HepG2 (cell line): ENCODE data around the gene IQCE. TPM values are rescaled to one million over a fixed set of nuclear protein-coding genes. Genes with fewer than 3 reads are reported as not detected.

Experiments
- ATF1 ChIP-seq: IDR thresholded peaks from 2 replicates; pipeline ENCODE4 v1.6.1; 2016; ENCODE audit warnings: mild to moderate bottlenecking, control low read depth
- EP300 ChIP-seq, 3 experiments: sonication (generic) in 1 of 3; formaldehyde crosslinking in 1 of 3; IDR thresholded peaks; 2 replicates each; pipeline versions ENCODE4 v1.5.1 to v1.6.1; 2011 to 2020; ENCODE audit warnings: low read depth in 2 of 3, low read length in 2 of 3, borderline replicate concordance in 1 of 3, improper control_type of control experiment in 1 of 3, mild to moderate bottlenecking in 1 of 3, missing genetic modification reagents in 1 of 3, moderate library complexity in 1 of 3
- HCFC1 ChIP-seq: fragments of 150-350 bp; IDR thresholded peaks from 2 replicates; pipeline ENCODE4 v1.6.1; 2014; ENCODE audit warnings: low read depth, low read length
- JDP2 ChIP-seq: sonication (generic); formaldehyde crosslinking; IDR thresholded peaks from 2 replicates; pipeline ENCODE4 v1.8.1; 2022; ENCODE audit warnings: missing genetic modification reagents, borderline replicate concordance
- KLF16 ChIP-seq, 2 experiments: sonication (generic) in 1 of 2; formaldehyde crosslinking in 1 of 2; IDR thresholded peaks; 2 replicates each; pipeline versions ENCODE4 v1.6.1 to v1.8.0; 2016 to 2023; ENCODE audit warnings: missing genetic modification reagents in 2 of 2, missing compliant biosample characterization in 1 of 2
- MBD4 ChIP-seq: IDR thresholded peaks from 2 replicates; pipeline ENCODE4 v1.6.1; 2012; ENCODE audit warnings: low read length, inconsistent platforms, borderline replicate concordance
- MXD4 ChIP-seq: IDR thresholded peaks from 2 replicates; pipeline ENCODE4 v1.6.1; 2016; ENCODE audit warnings: mild to moderate bottlenecking, missing biosample characterization, missing genetic modification reagents
- NFE2L1 ChIP-seq: sonication (generic); formaldehyde crosslinking; IDR thresholded peaks from 2 replicates; pipeline ENCODE4 v1.4.0; 2020; ENCODE audit warnings: missing genetic modification reagents, mild to moderate bottlenecking, borderline replicate concordance
- NR2F6 ChIP-seq, 2 experiments: IDR thresholded peaks; 2 replicates each; pipeline ENCODE4 v1.6.1; 2016; ENCODE audit warnings: antibody characterized with exemption in 1 of 2, mild to moderate bottlenecking in 1 of 2
- ZBTB20 ChIP-seq: sonication (generic); formaldehyde crosslinking; IDR thresholded peaks from 2 replicates; pipeline ENCODE4 v1.8.1; 2023; ENCODE audit warnings: missing genetic modification reagents, low read depth, mild to moderate bottlenecking, borderline replicate concordance
- ZMYM2 ChIP-seq: sonication (generic); formaldehyde crosslinking; IDR thresholded peaks from 2 replicates; pipeline ENCODE4 v1.8.0; 2022; ENCODE audit warnings: mild to moderate bottlenecking, missing genetic modification reagents
- ZNF10 ChIP-seq: sonication (generic); formaldehyde crosslinking; IDR thresholded peaks from 2 replicates; pipeline ENCODE4 v1.4.0; 2020; ENCODE audit warnings: mild to moderate bottlenecking, low read depth, missing genetic modification reagents, borderline replicate concordance
- ZNF12 ChIP-seq: sonication (generic); formaldehyde crosslinking; IDR thresholded peaks from 2 replicates; pipeline ENCODE4 v1.5.0; 2020; ENCODE audit warnings: missing genetic modification reagents
- ZNF260 ChIP-seq: sonication (generic); formaldehyde crosslinking; IDR thresholded peaks from 2 replicates; pipeline ENCODE4 v1.4.0; 2020; ENCODE audit warnings: missing genetic modification reagents, low read depth, mild to moderate bottlenecking, borderline replicate concordance
- ZNF280D ChIP-seq: sonication (generic); formaldehyde crosslinking; IDR thresholded peaks from 2 replicates; pipeline ENCODE4 v1.5.1; 2020; ENCODE audit warnings: mild to moderate bottlenecking, missing genetic modification reagents
- ZNF788 ChIP-seq: sonication (generic); formaldehyde crosslinking; IDR thresholded peaks from 2 replicates; pipeline ENCODE4 v1.5.0; 2020; ENCODE audit warnings: mild to moderate bottlenecking, missing genetic modification reagents, borderline replicate concordance
- ZNF850 ChIP-seq: sonication (generic); formaldehyde crosslinking; conservative IDR thresholded peaks from 2 replicates; pipeline ENCODE4 v1.9.0; 2021; ENCODE audit warnings: mild to moderate bottlenecking, missing genetic modification reagents
- polyA plus RNA-seq, 8 experiments: library from polyadenylated mRNA; depleted of rRNA in 3 of 8; stranded (reverse) in 7 of 8; unstranded in 1 of 8; fragments of >200 nt; fragmentation: Illumina TruSeq in 4 of 8; extraction: Trizol in 4 of 8; gene quantifications; 2 replicates each; pipeline versions ENCODE4 v1.2.1 to v1.2.3, GENCODE V29; 2011 to 2016; ENCODE audit warnings: low read depth in 4 of 8, missing spikeins in 1 of 8, mixed read lengths in 1 of 8; ENCODE audit not compliant: insufficient read depth in 1 of 8
- total RNA-seq, 5 experiments: library from RNA; depleted of rRNA; stranded (reverse); fragments of >200 nt; fragmentation: Illumina TruSeq; extraction: Trizol; gene quantifications; 2 replicates each; pipeline ENCODE4 v1.2.3, GENCODE V29; 2016; ENCODE audit warnings: low read depth in 1 of 5
- TF ChIP-seq, protein P1 (sequence below): sonication (generic); formaldehyde crosslinking; IDR thresholded peaks from 2 replicates; pipeline ENCODE4 v1.8.1; 2023; ENCODE audit warnings: mild to moderate bottlenecking, missing genetic modification reagents, borderline replicate concordance
- TF ChIP-seq, protein P2 (sequence below): sonication (generic); formaldehyde crosslinking; IDR thresholded peaks from 2 replicates; pipeline ENCODE4 v1.4.0; 2020; ENCODE audit warnings: mild to moderate bottlenecking, missing genetic modification reagents, borderline replicate concordance

IQCE gene
- total and polyA plus RNA-seq, 2 of the 13 experiments (the other 11 are each of a cell fraction or from before 2014, with no cell fraction given): 1.5 to 2.5 TPM

DNA sequence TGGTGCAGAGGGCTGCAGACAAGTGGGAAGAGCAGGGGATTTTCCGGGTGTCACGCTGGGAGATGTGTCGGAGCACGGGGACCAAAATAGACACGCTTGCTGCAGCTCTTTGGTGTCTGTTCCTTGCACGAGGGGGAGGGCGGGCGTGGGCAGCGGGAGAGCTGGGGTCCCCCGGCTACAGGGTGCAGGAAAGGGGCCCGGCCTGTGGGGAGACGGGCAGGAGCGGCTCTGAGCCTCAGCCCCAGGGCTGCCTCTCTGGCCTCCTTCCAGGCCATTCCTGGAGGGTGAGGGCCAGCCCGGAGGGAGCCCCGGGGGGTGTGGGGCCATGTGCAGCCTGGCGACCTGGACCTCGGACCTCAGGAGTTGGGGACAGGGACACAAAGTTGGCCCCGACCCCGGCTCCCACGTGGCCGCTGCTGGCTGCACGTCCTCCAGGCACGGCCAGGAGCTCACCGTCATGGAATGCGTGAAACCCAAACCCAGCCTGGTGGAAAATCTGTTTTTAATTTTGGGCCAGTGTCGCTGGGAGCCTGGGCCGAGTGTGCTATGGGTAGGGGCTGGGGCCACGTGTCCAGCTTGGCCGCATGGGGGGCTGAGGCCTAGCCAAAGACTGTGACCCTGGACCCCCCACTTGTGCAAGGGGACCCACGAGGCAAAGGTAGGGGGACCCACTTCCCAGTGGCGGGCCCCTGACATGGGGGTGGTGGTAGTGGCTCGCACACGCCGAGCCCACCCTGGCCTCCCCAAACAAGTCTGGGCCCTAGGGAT, 79.6 kb downstream of the IQCE start (continued):
- TF ChIP-seq MXD4 (CRISPR knock-in tag) (peak; percentile 95), ZNF850 (CRISPR knock-in tag) (peak; percentile 63), ZBTB20 (CRISPR knock-in tag) (peak; percentile 94; the same call in 1 of the 2 replicates), HCFC1 (no peak), ZNF788 (CRISPR knock-in tag) (peak; percentile 89; the same call in 1 of the 2 replicates), ATF1 (CRISPR knock-in tag) (no peak), NFE2L1 (CRISPR knock-in tag) (no peak), EP300 (IDR thresholded peaks at IDR 0.05; ENCODE audit: low read depth in 2 of 2, low read length in 2 of 2) (peak in 1 of 2 experiments; percentile 64; a peak in 1 of 4 replicates), EP300 (CRISPR knock-in tag; IDR thresholded peaks at IDR 0.05; ENCODE audit: borderline replicate concordance) (0 out of 2 replicates have a peak, but pooled peaks have one; percentile 19), ZNF260 (CRISPR knock-in tag) (no peak), KLF16 (CRISPR knock-in tag; IDR thresholded peaks at IDR 0.05) (peak in 1 of 2 experiments; percentile 49; a peak in 1 of 4 replicates), NR2F6 (IDR thresholded peaks at IDR 0.05) (peak; percentile 83), NR2F6 (CRISPR knock-in tag; IDR thresholded peaks at IDR 0.05) (peak; percentile 93), MBD4 (no peak), ZNF280D (CRISPR knock-in tag) (0 out of 2 replicates have a peak, but pooled peaks have one; percentile 54), JDP2 (no peak), ZMYM2 (CRISPR knock-in tag) (no peak), ZNF10 (CRISPR knock-in tag) (no peak), ZNF12 (no peak)
- TF ChIP-seq, protein P1, sequence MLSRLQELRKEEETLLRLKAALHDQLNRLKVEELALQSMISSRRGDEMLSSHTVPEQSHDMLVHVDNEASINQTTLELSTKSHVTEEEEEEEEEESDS (CRISPR knock-in tag): no peak
- TF ChIP-seq, protein P2, sequence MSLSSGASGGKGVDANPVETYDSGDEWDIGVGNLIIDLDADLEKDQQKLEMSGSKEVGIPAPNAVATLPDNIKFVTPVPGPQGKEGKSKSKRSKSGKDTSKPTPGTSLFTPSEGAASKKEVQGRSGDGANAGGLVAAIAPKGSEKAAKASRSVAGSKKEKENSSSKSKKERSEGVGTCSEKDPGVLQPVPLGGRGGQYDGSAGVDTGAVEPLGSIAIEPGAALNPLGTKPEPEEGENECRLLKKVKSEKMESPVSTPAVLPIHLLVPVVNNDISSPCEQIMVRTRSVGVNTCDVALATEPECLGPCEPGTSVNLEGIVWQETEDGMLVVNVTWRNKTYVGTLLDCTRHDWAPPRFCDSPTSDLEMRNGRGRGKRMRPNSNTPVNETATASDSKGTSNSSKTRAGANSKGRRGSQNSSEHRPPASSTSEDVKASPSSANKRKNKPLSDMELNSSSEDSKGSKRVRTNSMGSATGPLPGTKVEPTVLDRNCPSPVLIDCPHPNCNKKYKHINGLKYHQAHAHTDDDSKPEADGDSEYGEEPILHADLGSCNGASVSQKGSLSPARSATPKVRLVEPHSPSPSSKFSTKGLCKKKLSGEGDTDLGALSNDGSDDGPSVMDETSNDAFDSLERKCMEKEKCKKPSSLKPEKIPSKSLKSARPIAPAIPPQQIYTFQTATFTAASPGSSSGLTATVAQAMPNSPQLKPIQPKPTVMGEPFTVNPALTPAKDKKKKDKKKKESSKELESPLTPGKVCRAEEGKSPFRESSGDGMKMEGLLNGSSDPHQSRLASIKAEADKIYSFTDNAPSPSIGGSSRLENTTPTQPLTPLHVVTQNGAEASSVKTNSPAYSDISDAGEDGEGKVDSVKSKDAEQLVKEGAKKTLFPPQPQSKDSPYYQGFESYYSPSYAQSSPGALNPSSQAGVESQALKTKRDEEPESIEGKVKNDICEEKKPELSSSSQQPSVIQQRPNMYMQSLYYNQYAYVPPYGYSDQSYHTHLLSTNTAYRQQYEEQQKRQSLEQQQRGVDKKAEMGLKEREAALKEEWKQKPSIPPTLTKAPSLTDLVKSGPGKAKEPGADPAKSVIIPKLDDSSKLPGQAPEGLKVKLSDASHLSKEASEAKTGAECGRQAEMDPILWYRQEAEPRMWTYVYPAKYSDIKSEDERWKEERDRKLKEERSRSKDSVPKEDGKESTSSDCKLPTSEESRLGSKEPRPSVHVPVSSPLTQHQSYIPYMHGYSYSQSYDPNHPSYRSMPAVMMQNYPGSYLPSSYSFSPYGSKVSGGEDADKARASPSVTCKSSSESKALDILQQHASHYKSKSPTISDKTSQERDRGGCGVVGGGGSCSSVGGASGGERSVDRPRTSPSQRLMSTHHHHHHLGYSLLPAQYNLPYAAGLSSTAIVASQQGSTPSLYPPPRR (CRISPR knock-in tag): peak; percentile 77; the same call in 1 of the 2 replicates
